ENCODE results near the gene HSPG2.
"Not testable (repeated sequence)": the region's sequence is repeated elsewhere in the genome, so short reads cannot be mapped to it uniquely, and the experiment has no call there.

Gene HSPG2

DNA sequence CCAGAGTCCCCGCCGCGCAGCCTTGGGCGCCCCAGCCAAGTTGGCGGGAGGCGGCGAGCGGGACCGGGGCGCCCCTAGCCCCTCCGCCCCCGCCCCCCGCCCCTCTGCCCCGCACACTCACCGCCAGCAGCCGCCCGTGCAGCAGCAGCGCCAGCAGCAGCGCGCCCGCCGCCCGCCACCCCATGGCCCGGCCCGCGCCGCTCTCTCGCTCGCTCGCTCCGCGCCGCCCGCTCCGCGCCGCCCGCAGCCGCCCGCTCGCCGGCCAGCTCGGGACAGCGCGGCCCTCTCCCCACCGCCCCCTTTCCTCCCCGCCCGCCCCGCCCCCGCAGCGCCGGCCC is at the start of gene HSPG2:
TSS of gene HSPG2 (minus strand) at position 277 of the 338 bp plus-strand sequence. CDS start at position 184, 93 bp downstream.
- DNase-seq (ENCODE audit: low read depth in 2 of 3, low spot score in 2 of 3), result no peak

- not testable (repeated sequence) for DNase-seq (ENCODE audit: low read depth in 2 of 3, low spot score in 2 of 3)
These were observed 49.3 kb upstream of the HSPG2 start for GRCh38 chr1:21986386-21986785.

DNA sequence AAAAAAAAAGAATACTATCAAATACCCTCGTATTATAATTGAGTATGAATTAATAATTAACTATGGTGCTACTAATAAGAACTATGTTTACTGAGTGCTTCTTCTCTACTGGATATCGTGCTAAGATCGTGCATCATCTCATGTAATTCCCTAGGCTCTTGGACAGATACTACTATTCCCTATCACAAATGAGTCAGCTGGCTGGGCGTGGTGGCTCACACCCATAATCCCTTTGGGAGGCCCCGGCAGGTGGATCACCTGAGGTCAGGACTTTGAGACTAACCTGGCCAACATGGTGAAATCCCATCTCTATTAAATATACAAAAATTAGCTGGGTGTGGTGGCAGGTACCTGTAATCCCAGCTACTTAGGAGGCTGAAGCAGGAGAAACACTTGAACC is 48.8 kb upstream of the HSPG2 start:
- not testable (repeated sequence) for DNase-seq (ENCODE audit: low read depth in 2 of 3, low spot score in 2 of 3)

- DNase-seq (ENCODE audit: low read depth in 2 of 3, low spot score in 2 of 3), result not testable (repeated sequence)
These were observed 46.4 kb upstream of the HSPG2 start for GRCh38 chr1:21983539-21983938.

GRCh38 chr1:21982122-21982521 is 45.0 kb upstream of the HSPG2 start:
- not testable (repeated sequence) for DNase-seq (ENCODE audit: low read depth in 2 of 3, low spot score in 2 of 3)

GRCh38 chr1:21981253-21981652 is 44.1 kb upstream of the HSPG2 start:
- DNase-seq (ENCODE audit: low read depth in 2 of 3, low spot score in 2 of 3), result not testable (repeated sequence)

DNA sequence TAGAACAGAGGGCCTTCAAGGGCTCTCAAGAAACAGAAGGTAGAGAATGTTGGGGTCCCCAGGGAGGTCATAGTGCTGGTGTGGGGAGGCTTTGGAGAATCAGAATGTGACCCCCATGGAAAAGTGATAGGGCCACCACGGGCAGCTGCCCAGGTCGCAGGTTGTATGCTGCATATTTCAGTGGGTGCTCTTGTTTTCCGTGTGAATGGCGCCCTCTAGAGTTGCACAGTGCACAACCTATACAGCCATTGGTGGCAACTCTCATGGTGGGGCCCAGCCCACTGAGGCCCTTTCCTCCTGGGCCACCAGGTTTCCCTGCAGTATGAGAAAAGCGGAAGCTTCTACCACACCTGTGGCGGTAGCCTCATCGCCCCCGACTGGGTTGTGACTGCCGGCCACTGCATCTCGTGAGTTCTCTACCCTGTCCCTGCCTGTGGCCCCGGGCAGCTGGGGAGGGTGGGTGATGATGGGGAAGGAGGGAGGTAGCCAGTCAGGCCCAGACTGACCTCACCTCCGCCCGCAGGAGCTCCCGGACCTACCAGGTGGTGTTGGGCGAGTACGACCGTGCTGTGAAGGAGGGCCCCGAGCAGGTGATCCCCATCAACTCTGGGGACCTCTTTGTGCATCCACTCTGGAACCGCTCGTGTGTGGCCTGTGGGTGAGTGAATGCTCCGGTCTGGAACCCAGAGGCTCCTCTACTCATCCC is 43.6 kb upstream of the HSPG2 start:
- DNase-seq (ENCODE audit: low read depth in 2 of 3, low spot score in 2 of 3), result not testable (repeated sequence)

DNA sequence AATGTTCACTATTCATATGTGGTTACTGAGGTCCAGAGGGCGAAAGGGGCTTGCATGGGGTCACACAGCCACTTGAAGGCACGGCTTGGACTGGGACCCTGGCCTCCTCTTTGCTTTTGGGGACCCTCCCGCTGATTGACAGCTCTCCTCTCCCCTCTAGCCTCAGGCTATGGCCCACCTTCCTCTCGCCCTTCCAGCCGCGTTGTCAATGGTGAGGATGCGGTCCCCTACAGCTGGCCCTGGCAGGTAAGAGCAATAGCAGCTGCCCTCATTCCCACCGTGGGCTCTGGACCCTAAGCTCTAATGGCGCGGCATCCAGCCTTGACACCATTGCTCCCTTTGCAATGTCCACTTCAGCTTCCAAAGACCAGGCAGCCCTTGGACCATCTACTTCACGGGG is 41.1 kb upstream of the HSPG2 start:
- not testable (repeated sequence) for DNase-seq (ENCODE audit: low read depth in 2 of 3, low spot score in 2 of 3)

GRCh38 chr1:21976703-21977239 is 39.7 kb upstream of the HSPG2 start, which contains the start of gene CELA3B:
CELA3B (plus strand) TSS chr1:21977022; CDS start chr1:21977040, 18 bp downstream.
- DNase-seq (ENCODE audit: low read depth in 2 of 3, low spot score in 2 of 3), result not testable (repeated sequence)

- not testable (repeated sequence) for DNase-seq (ENCODE audit: low read depth in 2 of 3, low spot score in 2 of 3)
These were observed 38.2 kb upstream of the HSPG2 start for GRCh38 chr1:21975296-21975695.

DNA sequence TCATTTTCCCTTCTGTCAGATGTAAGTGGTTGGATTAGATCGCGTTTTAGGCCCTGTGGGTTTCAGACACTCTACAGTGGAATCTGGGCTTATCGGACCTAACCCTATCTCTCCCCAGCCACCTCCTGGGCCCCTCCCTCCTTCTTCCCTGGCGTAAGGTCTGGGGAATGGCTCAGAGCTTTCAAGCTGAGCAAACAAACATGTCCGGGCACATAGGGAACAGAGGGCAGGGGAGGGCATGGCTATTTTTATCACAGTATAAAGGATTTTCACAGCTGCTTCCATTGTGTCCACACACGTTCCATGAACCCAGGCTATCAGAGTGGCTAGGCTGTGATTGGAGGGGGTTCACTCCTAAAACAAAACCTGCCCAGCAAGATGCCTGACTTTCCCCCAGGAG is 37.6 kb upstream of the HSPG2 start:
- not testable (repeated sequence) for DNase-seq (ENCODE audit: low read depth in 2 of 3, low spot score in 2 of 3)

DNA sequence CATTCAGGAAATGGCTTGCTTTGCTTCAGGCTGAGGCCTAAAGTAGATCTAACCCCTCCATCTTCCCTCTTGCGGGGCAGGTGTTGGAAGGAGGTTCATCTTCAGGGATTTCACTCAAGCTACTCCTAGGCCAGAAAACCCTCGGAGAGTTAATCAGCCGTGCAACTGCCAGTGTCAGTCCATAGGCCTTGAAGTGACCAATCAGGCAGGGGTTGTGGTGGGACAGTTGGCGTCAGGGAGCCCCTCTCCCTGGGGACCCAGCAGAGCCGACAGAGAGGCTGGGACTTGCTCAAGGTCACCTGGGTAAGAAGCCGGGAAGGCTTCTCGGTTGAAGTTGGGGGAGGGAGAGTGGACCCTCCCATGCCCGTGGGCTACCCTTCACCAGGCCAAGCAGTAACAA is 36.8 kb upstream of the HSPG2 start:
- DNase-seq (ENCODE audit: low read depth in 2 of 3, low spot score in 2 of 3), result not testable (repeated sequence)

DNA sequence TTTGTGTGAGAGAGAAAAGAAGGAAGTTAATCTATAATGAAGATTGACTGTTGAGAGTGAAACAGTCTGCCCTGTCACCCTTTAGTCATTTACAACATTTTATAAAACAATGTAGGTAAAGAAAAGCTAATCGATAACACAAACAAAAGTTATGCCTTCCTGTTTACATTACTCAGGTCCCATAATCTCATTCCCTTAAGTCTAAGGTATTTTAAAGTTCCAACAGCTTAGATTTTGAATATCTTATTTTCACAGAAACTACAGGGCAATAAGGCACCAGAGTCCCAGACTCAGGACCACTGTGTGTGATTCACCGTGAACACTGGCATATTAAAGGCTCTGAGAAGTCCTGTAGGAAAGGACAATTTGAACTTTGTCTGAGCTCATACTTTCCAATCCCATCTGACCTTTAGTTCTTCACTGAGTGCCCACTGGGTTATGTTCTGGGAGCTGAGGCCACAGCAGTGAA is 35.9 kb upstream of the HSPG2 start:
- not testable (repeated sequence) for DNase-seq (ENCODE audit: low read depth in 2 of 3, low spot score in 2 of 3)

GRCh38 chr1:21970523-21970922 is 33.4 kb upstream of the HSPG2 start:
- DNase-seq (ENCODE audit: low read depth in 2 of 3, low spot score in 2 of 3), result not testable (repeated sequence)

DNA sequence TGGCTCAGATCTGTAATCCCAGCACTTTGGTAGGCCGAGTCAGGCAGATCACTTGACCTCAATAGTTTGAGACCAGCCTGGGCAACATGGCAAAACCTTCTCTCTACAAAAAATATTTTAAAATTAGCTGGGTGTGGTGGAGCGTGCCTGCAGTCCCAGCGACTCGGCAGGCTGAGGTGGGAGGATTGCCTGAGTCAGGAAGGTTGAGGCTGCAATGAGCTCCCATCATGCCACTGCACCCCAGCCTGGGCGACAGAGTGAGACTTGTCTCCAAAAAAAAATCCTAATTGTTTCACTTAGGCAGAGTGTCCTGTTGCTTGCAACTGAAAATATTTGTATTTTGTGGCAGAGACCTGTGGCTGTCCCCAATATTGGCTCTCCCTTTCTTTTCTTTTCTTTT is 32.0 kb upstream of the HSPG2 start:
- not testable (repeated sequence) for DNase-seq (ENCODE audit: low read depth in 2 of 3, low spot score in 2 of 3)

GRCh38 chr1:21967216-21967615 is 30.1 kb upstream of the HSPG2 start:
- not testable (repeated sequence) for DNase-seq (ENCODE audit: low read depth in 2 of 3, low spot score in 2 of 3)

DNA sequence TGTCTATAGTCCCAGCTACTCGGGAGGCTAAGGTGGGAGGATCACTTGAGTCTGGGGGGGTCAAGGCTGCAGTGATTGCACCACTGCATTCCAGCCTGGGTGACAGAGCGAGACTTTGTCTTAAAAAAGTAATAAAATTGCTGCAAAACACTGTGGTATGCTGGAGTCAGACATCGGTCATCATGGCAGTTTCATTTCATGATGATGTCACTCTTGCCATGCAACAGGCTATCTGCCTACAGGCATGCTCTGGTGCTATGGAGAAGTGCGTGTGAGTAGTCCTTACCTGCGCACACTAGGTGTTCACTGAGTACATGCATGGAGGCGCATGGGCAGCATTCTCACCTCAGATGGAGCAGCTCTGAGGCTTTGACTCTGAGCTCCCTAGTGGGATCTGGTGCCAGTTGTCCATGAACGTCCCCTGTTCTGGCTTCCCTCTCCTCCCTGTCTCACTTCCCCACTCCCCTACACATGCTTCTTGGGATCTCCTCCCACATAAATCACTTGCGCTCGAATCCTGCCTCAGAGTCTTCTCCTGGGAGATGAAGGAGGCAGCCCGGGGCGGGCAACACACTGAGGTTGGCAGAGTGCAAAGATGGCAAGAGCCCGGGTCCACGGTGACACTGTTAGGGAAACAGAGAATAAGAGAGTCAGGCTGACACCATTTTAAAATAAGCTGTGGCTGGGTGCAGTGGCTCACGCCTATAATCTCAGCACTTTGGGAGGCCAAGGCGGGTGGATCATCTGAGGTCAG is 29.3 kb upstream of the HSPG2 start:
- no peak for DNase-seq (ENCODE audit: low read depth in 2 of 3, low spot score in 2 of 3)

GRCh38 chr1:21963477-21964217 is 26.5 kb upstream of the HSPG2 start:
- peak; percentile 49 to 86 (median 73) for DNase-seq (ENCODE audit: low read depth in 2 of 3, low spot score in 2 of 3)

DNA sequence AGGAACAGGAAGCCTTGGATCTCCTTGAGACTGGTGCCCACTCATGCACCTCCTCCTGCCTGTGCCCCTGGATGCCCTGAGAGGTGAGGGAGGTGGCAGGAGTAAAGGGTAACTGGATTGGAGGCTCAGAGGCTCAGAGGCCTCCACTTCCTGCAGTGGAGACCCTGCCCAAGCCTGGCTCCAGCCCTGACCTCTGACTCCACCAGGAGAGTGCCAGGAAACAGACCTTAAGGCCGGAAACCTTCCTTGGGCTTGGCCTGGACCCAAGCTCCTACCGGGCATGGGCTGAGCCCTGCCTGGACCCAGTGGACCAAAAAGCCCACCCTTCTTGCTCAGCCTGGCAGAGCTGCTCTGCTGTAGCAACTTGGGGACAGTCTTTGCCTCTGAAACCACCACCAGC is 24.7 kb upstream of the HSPG2 start:
- DNase-seq (ENCODE audit: low read depth in 2 of 3, low spot score in 2 of 3), result no peak

GRCh38 chr1:21961337-21961736 is 24.2 kb upstream of the HSPG2 start:
- no peak for DNase-seq (ENCODE audit: low read depth in 2 of 3, low spot score in 2 of 3)

Data from activated CD8-positive, alpha-beta memory T cell treated with anti-CD3 and anti-CD28 coated beads for 48 hours (primary cell).